GM18507 (cell line): ENCODE data around the gene ANKRD33B.
"Not testable (repeated sequence)": the region's sequence is repeated elsewhere in the genome, so short reads cannot be mapped to it uniquely, and the experiment has no call there.

Experiments
- DNase-seq: peaks from one replicate; pipeline ENCODE4 v3.0.0; 2011; ENCODE audit warnings: low read depth; ENCODE audit not compliant: insufficient read length; ENCODE audit errors: extremely low spot score
- FAIRE-seq: peaks from 2 replicates; lab custom pipeline; 2011; peaks lifted over from hg19 to GRCh38; lab: Jason Lieb, UNC

Gene ANKRD33B

GRCh38 chr5:10604975-10605374 is 41.1 kb downstream of the ANKRD33B start:
- FAIRE-seq (no peak), DNase-seq (no peak)

- not testable (repeated sequence) for FAIRE-seq, DNase-seq
Measured at GRCh38 chr5:10606632-10607022, 42.8 kb downstream of the ANKRD33B start.

- peak; percentile 87 for FAIRE-seq
- no peak for DNase-seq
Measured at GRCh38 chr5:10607023-10607665, 43.3 kb downstream of the ANKRD33B start.

- DNase-seq (no peak), FAIRE-seq (peak; percentile 70)
Measured at GRCh38 chr5:10607666-10608073, 43.8 kb downstream of the ANKRD33B start.

GRCh38 chr5:10608081-10608480 is 44.2 kb downstream of the ANKRD33B start:
- DNase-seq, FAIRE-seq: not testable (repeated sequence)

GRCh38 chr5:10610058-10610457 is 46.2 kb downstream of the ANKRD33B start:
- no peak for DNase-seq

GRCh38 chr5:10611290-10611689 is 47.4 kb downstream of the ANKRD33B start:
- DNase-seq (no peak), FAIRE-seq (no peak)

More at GRCh38 chr5:10610058-10610457, 46.2 kb downstream of the ANKRD33B start:
- FAIRE-seq = no peak

- FAIRE-seq = no peak
- DNase-seq = no peak
Measured at GRCh38 chr5:10612251-10612650, 48.4 kb downstream of the ANKRD33B start.

- no peak for FAIRE-seq
- no peak for DNase-seq
Measured at GRCh38 chr5:10615693-10616092, 51.8 kb downstream of the ANKRD33B start.

- DNase-seq (no peak), FAIRE-seq (no peak)
Measured at GRCh38 chr5:10617103-10617502, 53.2 kb downstream of the ANKRD33B start.

GRCh38 chr5:10618311-10618710 is 54.4 kb downstream of the ANKRD33B start:
- FAIRE-seq = no peak
- DNase-seq = no peak

GRCh38 chr5:10619649-10620048 is 55.8 kb downstream of the ANKRD33B start:
- no peak for DNase-seq
- no peak for FAIRE-seq

- no peak for FAIRE-seq
- no peak for DNase-seq
Measured at GRCh38 chr5:10620346-10620745, 56.5 kb downstream of the ANKRD33B start.

- DNase-seq = no peak
- no peak for FAIRE-seq
Measured at GRCh38 chr5:10621832-10622231, 58.0 kb downstream of the ANKRD33B start.

GRCh38 chr5:10622810-10623209 is 58.9 kb downstream of the ANKRD33B start:
- FAIRE-seq (no peak), DNase-seq (no peak)

GRCh38 chr5:10623305-10623910 is 59.5 kb downstream of the ANKRD33B start:
- FAIRE-seq (no peak), DNase-seq (no peak)

GRCh38 chr5:10624206-10624605 is 60.3 kb downstream of the ANKRD33B start:
- FAIRE-seq = no peak
- no peak for DNase-seq

GRCh38 chr5:10624679-10625078 is 60.8 kb downstream of the ANKRD33B start:
- DNase-seq (no peak), FAIRE-seq (no peak)

- FAIRE-seq = no peak
- DNase-seq = no peak
Measured at GRCh38 chr5:10625700-10626472, 62.0 kb downstream of the ANKRD33B start.

GRCh38 chr5:10626473-10627013 is 62.7 kb downstream of the ANKRD33B start:
- DNase-seq (no peak), FAIRE-seq (peak; percentile 9)
